MM.1S (cell line): ENCODE data around the gene MRPS27.

Experiments used
- DNase-seq: peaks from one replicate; pipeline ENCODE4 v3.0.0-alpha.2; 2015
- H2AFZ ChIP-seq: fragments of 300-600 bp; sonication (generic); 2 replicates; pipeline ENCODE4 v1.6.0; 2016; ENCODE audit warnings: antibody characterized with exemption, low read length
- H3F3A ChIP-seq: fragments of 300-600 bp; sonication (generic); 2 replicates; pipeline ENCODE4 v1.6.1; 2016; ENCODE audit warnings: mild to moderate bottlenecking, antibody characterized with exemption, low read length, moderate library complexity, mixed read lengths; ENCODE audit not compliant: insufficient read depth
- H3K27ac ChIP-seq: fragments of 300-600 bp; sonication (generic); 2 replicates; pipeline ENCODE4 v1.5.1; 2016; ENCODE audit warnings: mild to moderate bottlenecking, low read length
- H3K27me3 ChIP-seq: fragments of 300-600 bp; sonication (generic); replicated peaks from 2 replicates; pipeline ENCODE4 v1.6.0; 2016; ENCODE audit warnings: low read length; ENCODE audit not compliant: insufficient read depth
- H3K36me3 ChIP-seq: fragments of 300-600 bp; sonication (generic); replicated peaks from 2 replicates; pipeline ENCODE4 v1.6.1; 2016; ENCODE audit warnings: mild to moderate bottlenecking, low read length, mixed read lengths; ENCODE audit not compliant: insufficient read depth
- H3K4me1 ChIP-seq: fragments of 300-600 bp; sonication (generic); 2 replicates; pipeline ENCODE4 v1.6.1; 2016; ENCODE audit warnings: low read length, mixed read lengths
- H3K4me2 ChIP-seq: fragments of 300-600 bp; sonication (generic); 2 replicates; pipeline ENCODE4 v1.6.0; 2016; ENCODE audit warnings: low read depth, low read length
- H3K4me3 ChIP-seq: fragments of 300-600 bp; sonication (generic); 2 replicates; pipeline ENCODE4 v1.5.1; 2016; ENCODE audit warnings: low read length, mixed read lengths
- H3K79me2 ChIP-seq: fragments of 300-600 bp; sonication (generic); 2 replicates; pipeline ENCODE4 v1.6.1; 2016; ENCODE audit warnings: mixed run types, low read length, mixed read lengths
- H3K9ac ChIP-seq: fragments of 300-600 bp; sonication (generic); 2 replicates; pipeline ENCODE4 v1.6.1; 2016; ENCODE audit warnings: low read length, mixed read lengths
- H3K9me2 ChIP-seq: fragments of 300-600 bp; sonication (generic); replicated peaks from 2 replicates; pipeline ENCODE4 v1.6.1; 2016; ENCODE audit warnings: mild to moderate bottlenecking, low read length, mixed read lengths; ENCODE audit not compliant: insufficient read depth
- H3K9me3 ChIP-seq: fragments of 300-600 bp; sonication (generic); replicated peaks from 2 replicates; pipeline ENCODE4 v1.6.1; 2016; ENCODE audit warnings: mild to moderate bottlenecking, low read length, mixed read lengths; ENCODE audit not compliant: insufficient read depth
- H4K20me1 ChIP-seq: fragments of 300-600 bp; sonication (generic); 2 replicates; pipeline ENCODE4 v1.6.1; 2016; ENCODE audit warnings: mild to moderate bottlenecking, low read length, moderate library complexity, mixed read lengths; ENCODE audit not compliant: insufficient read depth
- CTCF ChIP-seq: fragments of 300-600 bp; sonication (generic); IDR thresholded peaks from 2 replicates; pipeline ENCODE4 v1.5.1; 2016; ENCODE audit warnings: antibody characterized with exemption, low read length, mixed read lengths
- EZH2 ChIP-seq: fragments of 300-600 bp; sonication (generic); optimal IDR thresholded peaks from 2 replicates; pipeline ENCODE3; 2017; ENCODE audit warnings: low read depth, mild to moderate bottlenecking, antibody characterized with exemption, low read length, mixed read lengths
- EZH2phosphoT487 ChIP-seq: fragments of 300-600 bp; sonication (generic); IDR thresholded peaks from 2 replicates; pipeline ENCODE4 v1.6.1; 2018; ENCODE audit warnings: antibody characterized with exemption, low read length

MRPS27 gene

GRCh38 chr5:72191404-72191803, 128.6 kb downstream of the MRPS27 start:
- no peak for DNase-seq
- no peak for TF ChIP-seq CTCF
- TF ChIP-seq EZH2phosphoT487, result no peak
- TF ChIP-seq EZH2, result no peak
- no peaks in the 10 kb centered on the region for H3K9me2 ChIP-seq

GRCh38 chr5:72189146-72189545, 130.9 kb downstream of the MRPS27 start:
- Histone ChIP-seq H3K27me3 (peaks cover 100% of the 10 kb centered on the region), H3K4me1 (no peaks in the 10 kb centered on the region), H3K9ac (no peak overlapping the region), H3K9me2 (no peaks in the 10 kb centered on the region), H3K36me3 (no peaks in the 10 kb centered on the region), H3F3A (no peaks in the 10 kb centered on the region), H3K27ac (no peak overlapping the region), H3K4me2 (no peak overlapping the region), H3K79me2 (no peaks in the 10 kb centered on the region), H4K20me1 (0 out of 2 replicates have a peak, but pooled peaks cover 6% of the 10 kb centered on the region), H3K9me3 (no peaks in the 10 kb centered on the region), H3K4me3 (no peak overlapping the region), H2AFZ (no peak overlapping the region)
- DNase-seq, result no peak
- TF ChIP-seq CTCF (no peak), EZH2phosphoT487 (no peak), EZH2 (no peak)

More at GRCh38 chr5:72191404-72191803, 128.6 kb downstream of the MRPS27 start:
- peaks cover 94% of the 10 kb centered on the region for H3K27me3 ChIP-seq
- peaks cover 14% of the 10 kb centered on the region for H3K4me1 ChIP-seq
- no peak overlapping the region for H3K4me3 ChIP-seq
- no peaks in the 10 kb centered on the region for H3K36me3 ChIP-seq
- no peak overlapping the region for H3K27ac ChIP-seq
- H3K9ac ChIP-seq, result no peak overlapping the region
- no peak overlapping the region for H2AFZ ChIP-seq
- H3K9me3 ChIP-seq, result no peaks in the 10 kb centered on the region
- H3K4me2 ChIP-seq, result no peak overlapping the region
- peaks cover 8% of the 10 kb centered on the region for H3F3A ChIP-seq
- no peaks in the 10 kb centered on the region for H3K79me2 ChIP-seq
- 0 out of 2 replicates have a peak, but pooled peaks cover 6% of the 10 kb centered on the region for H4K20me1 ChIP-seq

- Histone ChIP-seq H3K4me3 (no peak overlapping the region), H4K20me1 (0 out of 2 replicates have a peak, but pooled peaks cover 6% of the 10 kb centered on the region), H3K79me2 (no peaks in the 10 kb centered on the region), H3K4me1 (no peaks in the 10 kb centered on the region), H3K27ac (no peak overlapping the region), H2AFZ (no peak overlapping the region), H3K9ac (no peak overlapping the region), H3K27me3 (peaks cover 100% of the 10 kb centered on the region), H3K9me2 (no peaks in the 10 kb centered on the region), H3K4me2 (no peak overlapping the region), H3K9me3 (no peaks in the 10 kb centered on the region), H3F3A (no peaks in the 10 kb centered on the region), H3K36me3 (no peaks in the 10 kb centered on the region)
- no peak for DNase-seq
- TF ChIP-seq EZH2phosphoT487, result no peak
- TF ChIP-seq CTCF, result no peak
- TF ChIP-seq EZH2, result no peak
Observed at GRCh38 chr5:72188166-72188565, 131.9 kb downstream of the MRPS27 start.
